GM18861 (cell line): ENCODE measurements around the gene HOXB6.

ENCODE experiments used
- ATAC-seq: cut with Tn5 transposase; IDR thresholded peaks from one replicate; pipeline ENCODE4 v1.9.1; 2021; ENCODE audit not compliant: unreplicated experiment

The HOXB6 gene

GRCh38 chr17:48583708-48584222 is 21.0 kb downstream of the HOXB6 start:
- no peak for ATAC-seq

GRCh38 chr17:48582750-48583069 is 22.1 kb downstream of the HOXB6 start:
- ATAC-seq, result no peak

GRCh38 chr17:48579760-48580554 is 24.8 kb downstream of the HOXB6 start:
- no peak for ATAC-seq

GRCh38 chr17:48579471-48579759 is 25.4 kb downstream of the HOXB6 start:
- ATAC-seq, result no peak

GRCh38 chr17:48578616-48579470 is 25.9 kb downstream of the HOXB6 start:
- ATAC-seq, result no peak

- no peak for ATAC-seq
These were observed 26.7 kb downstream of the HOXB6 start, which contains the start of gene HOXB4 for GRCh38 chr17:48577946-48578615. Gene HOXB4 (minus strand): TSS chr17:48578350. CDS start chr17:48578319, 31 bp downstream.

- ATAC-seq, result no peak
These were observed 27.3 kb downstream of the HOXB6 start for GRCh38 chr17:48577330-48577945.

- no peak for ATAC-seq
These were observed 28.1 kb downstream of the HOXB6 start for GRCh38 chr17:48576479-48577309.

GRCh38 chr17:48575673-48576478 is 28.9 kb downstream of the HOXB6 start:
- ATAC-seq, result no peak

- ATAC-seq, result no peak
These were observed 29.7 kb downstream of the HOXB6 start for GRCh38 chr17:48575066-48575582.

GRCh38 chr17:48574505-48575065 is 30.2 kb downstream of the HOXB6 start:
- no peak for ATAC-seq

- ATAC-seq, result no peak
These were observed 32.9 kb downstream of the HOXB6 start for GRCh38 chr17:48571826-48572417.

GRCh38 chr17:48571024-48571818 is 33.6 kb downstream of the HOXB6 start:
- no peak for ATAC-seq

- no peak for ATAC-seq
These were observed 34.3 kb downstream of the HOXB6 start for GRCh38 chr17:48570325-48571023.

GRCh38 chr17:48569674-48570324 is 35.0 kb downstream of the HOXB6 start:
- ATAC-seq, result no peak

- no peak for ATAC-seq
These were observed 35.6 kb downstream of the HOXB6 start for GRCh38 chr17:48569240-48569582.
